Neuronal stem cell (in vitro differentiated cells): ENCODE measurements around the gene PTPRH.

ENCODE experiments used
- DNase-seq: peaks from one replicate; pipeline ENCODE4 v3.0.0-alpha.2; 2013; ENCODE audit warnings: low spot score
- H2AFZ ChIP-seq: one replicate; pipeline ENCODE4 v1.6.1; 2013; ENCODE audit warnings: mild to moderate bottlenecking, low read length, inconsistent platforms
- H2AK5ac ChIP-seq: 2 replicates; pipeline ENCODE4 v1.6.1; 2013; ENCODE audit warnings: low read depth, mild to moderate bottlenecking, inconsistent platforms, low read length, moderate library complexity, mixed read lengths
- H2BK120ac ChIP-seq: 2 replicates; pipeline ENCODE4 v1.6.1; 2013; ENCODE audit warnings: low read depth, mild to moderate bottlenecking, inconsistent platforms, low read length, moderate library complexity, mixed read lengths
- H2BK12ac ChIP-seq: one replicate; pipeline ENCODE4 v1.6.1; 2013; ENCODE audit warnings: low read length, inconsistent platforms
- H2BK15ac ChIP-seq: 2 replicates; pipeline ENCODE4 v1.6.1; 2013; ENCODE audit warnings: mild to moderate bottlenecking, low read length, inconsistent platforms, mixed read lengths
- H2BK5ac ChIP-seq: one replicate; pipeline ENCODE4 v1.6.1; 2013; ENCODE audit warnings: inconsistent platforms, mild to moderate bottlenecking, low read length, moderate library complexity
- H3K14ac ChIP-seq: one replicate; pipeline ENCODE4 v1.6.1; 2013; ENCODE audit warnings: low read length, inconsistent platforms
- H3K18ac ChIP-seq: 2 replicates; pipeline ENCODE4 v1.6.1; 2013; ENCODE audit warnings: low read length, inconsistent platforms
- H3K23ac ChIP-seq: 2 replicates; pipeline ENCODE4 v1.6.1; 2013; ENCODE audit warnings: low read depth, mild to moderate bottlenecking, mixed read lengths, low read length, inconsistent platforms; ENCODE audit not compliant: poor library complexity
- H3K27ac ChIP-seq: replicated peaks from 3 replicates; pipeline ENCODE4 v1.5.1; 2013; ENCODE audit warnings: low read length, inconsistent platforms
- H3K27me3 ChIP-seq, 3 experiments: 2 replicates each; pipeline ENCODE4 v1.6.1; 2013; ENCODE audit warnings: low read length in 3 of 3, mild to moderate bottlenecking in 2 of 3, inconsistent platforms in 1 of 3, low read depth in 1 of 3, mixed read lengths in 1 of 3, moderate library complexity in 1 of 3; ENCODE audit not compliant: control insufficient read depth in 3 of 3, insufficient read depth in 3 of 3
- H3K36me3 ChIP-seq, 2 donors: replicated peaks in 1 of 2; 2 replicates each; pipeline ENCODE4 v1.6.1; 2013; ENCODE audit warnings: low read length in 2 of 2; ENCODE audit not compliant: control insufficient read depth in 2 of 2, insufficient read depth in 2 of 2
- H3K4ac ChIP-seq: 2 replicates; pipeline ENCODE4 v1.6.1; 2013; ENCODE audit warnings: inconsistent platforms, mild to moderate bottlenecking, low read length, moderate library complexity
- H3K4me1 ChIP-seq, 2 donors: 1 replicate in 1 of 2; 2 replicates in 1 of 2; pipeline ENCODE4 v1.6.1; 2013; ENCODE audit warnings: low read length in 2 of 2, low read depth in 1 of 2; ENCODE audit not compliant: control insufficient read depth in 2 of 2, insufficient read depth in 1 of 2
- H3K4me2 ChIP-seq: one replicate; pipeline ENCODE4 v1.6.1; 2013; ENCODE audit warnings: mild to moderate bottlenecking, low read length, inconsistent platforms; ENCODE audit not compliant: insufficient read depth, poor library complexity, severe bottlenecking
- H3K4me3 ChIP-seq, 2 donors: 2 replicates each; pipeline ENCODE4 v1.5.1; 2013; ENCODE audit warnings: low read length in 2 of 2, mild to moderate bottlenecking in 2 of 2, inconsistent platforms in 1 of 2, moderate library complexity in 1 of 2
- H3K79me1 ChIP-seq: one replicate; pipeline ENCODE4 v1.6.1; 2013; ENCODE audit warnings: low read depth, mild to moderate bottlenecking, inconsistent platforms, low read length, moderate library complexity
- H3K9ac ChIP-seq: one replicate; pipeline ENCODE4 v1.6.1; 2013; ENCODE audit warnings: mild to moderate bottlenecking, low read depth, low read length, inconsistent platforms; ENCODE audit not compliant: poor library complexity
- H3K9me3 ChIP-seq, 2 donors: replicated peaks in 1 of 2; 2 replicates each; pipeline versions ENCODE3 to v1.6.1; 2013; ENCODE audit warnings: low read length in 2 of 2, mild to moderate bottlenecking in 2 of 2, inconsistent platforms in 1 of 2, low read depth in 1 of 2, mixed read lengths in 1 of 2, moderate library complexity in 1 of 2; ENCODE audit not compliant: control insufficient read depth in 2 of 2, insufficient read depth in 1 of 2
- H4K8ac ChIP-seq: one replicate; pipeline ENCODE4 v1.6.1; 2013; ENCODE audit warnings: low read depth, mild to moderate bottlenecking, inconsistent platforms, low read length, moderate library complexity
- H4K91ac ChIP-seq: one replicate; pipeline ENCODE4 v1.6.1; 2013; ENCODE audit warnings: low read length, low read depth, mild to moderate bottlenecking, inconsistent platforms; ENCODE audit not compliant: poor library complexity
- WGBS, 2 donors: extraction: QIAGEN DNeasy Blood & Tissue Kit; methylation state at CpG; one replicate each; pipeline ENCODE4 v1.1.7; 2013; ENCODE audit warnings: missing lambda C conversion rate in 2 of 2, mixed read lengths in 1 of 2; ENCODE audit not compliant: insufficient read length in 2 of 2, insufficient replicate concordance in 1 of 2; ENCODE audit errors: extremely low coverage in 2 of 2; 5-methylcytosine and 5-hydroxymethylcytosine counted together

The PTPRH gene

DNA sequence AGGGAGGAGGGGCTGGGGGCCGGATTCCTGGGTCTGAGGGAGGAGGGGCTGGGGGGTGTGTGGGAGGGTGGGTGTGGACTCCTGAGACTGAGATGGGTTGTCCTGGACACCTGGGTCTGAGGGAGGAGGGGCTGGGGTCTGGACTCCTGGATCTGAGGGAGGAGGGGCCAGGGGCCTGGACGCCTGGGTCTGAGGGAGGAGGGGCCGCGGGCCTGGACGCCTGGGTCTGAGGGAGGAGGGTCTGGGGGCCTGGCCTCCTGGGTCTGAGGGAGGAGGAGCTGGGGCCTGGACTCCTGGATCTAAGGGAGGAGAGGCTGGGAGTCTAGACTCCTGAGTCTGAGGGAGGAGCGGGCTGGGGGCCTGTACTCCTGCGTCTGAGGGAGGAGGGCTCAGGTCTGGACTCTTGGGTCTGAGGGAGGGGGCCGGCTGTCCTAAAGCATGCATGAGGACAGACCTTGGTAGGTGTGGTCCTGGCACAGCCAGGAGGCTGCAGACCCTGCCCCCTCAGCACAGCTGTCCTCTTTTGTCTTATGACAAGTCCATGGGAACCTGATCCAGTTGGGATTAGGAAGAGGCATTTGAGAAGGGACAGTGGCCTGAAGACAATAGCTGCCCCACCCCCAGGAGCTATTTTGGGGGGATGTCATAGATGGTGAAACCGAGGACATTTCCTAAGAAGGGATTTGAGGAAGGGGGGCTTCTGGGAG, 61.6 kb downstream of the PTPRH start:
- Histone ChIP-seq H3K23ac (no peak overlapping the region), H3K9me3 (peaks cover 0 to 2% of the 10 kb centered on the region in 2 donors), H2BK5ac (no peak overlapping the region), H4K91ac (no peak overlapping the region), H3K36me3 (no peaks in the 10 kb centered on the region), H3K14ac (no peak overlapping the region), H3K27me3 (peaks cover 0 to 55% (median 2%) of the 10 kb centered on the region in 3 experiments), H3K4ac (no peak overlapping the region), H3K4me2 (no peak overlapping the region), H3K9ac (peak overlapping the region; percentile 3), H3K4me3 (no peak overlapping the region), H2AK5ac (no peak overlapping the region), H2BK120ac (no peak overlapping the region), H2BK15ac (no peak overlapping the region), H4K8ac (no peak overlapping the region), H3K4me1 (peaks cover 8 to 26% of the 10 kb centered on the region in 2 donors), H2BK12ac (no peak overlapping the region), H3K79me1 (no peaks in the 10 kb centered on the region), H2AFZ (no peak overlapping the region), H3K27ac (no peak overlapping the region), H3K18ac (no peak overlapping the region)
- DNase-seq, result no peak
- no CpG with 5 or more reads among the region's 9 CpGs for WGBS, 2 donors

DNA sequence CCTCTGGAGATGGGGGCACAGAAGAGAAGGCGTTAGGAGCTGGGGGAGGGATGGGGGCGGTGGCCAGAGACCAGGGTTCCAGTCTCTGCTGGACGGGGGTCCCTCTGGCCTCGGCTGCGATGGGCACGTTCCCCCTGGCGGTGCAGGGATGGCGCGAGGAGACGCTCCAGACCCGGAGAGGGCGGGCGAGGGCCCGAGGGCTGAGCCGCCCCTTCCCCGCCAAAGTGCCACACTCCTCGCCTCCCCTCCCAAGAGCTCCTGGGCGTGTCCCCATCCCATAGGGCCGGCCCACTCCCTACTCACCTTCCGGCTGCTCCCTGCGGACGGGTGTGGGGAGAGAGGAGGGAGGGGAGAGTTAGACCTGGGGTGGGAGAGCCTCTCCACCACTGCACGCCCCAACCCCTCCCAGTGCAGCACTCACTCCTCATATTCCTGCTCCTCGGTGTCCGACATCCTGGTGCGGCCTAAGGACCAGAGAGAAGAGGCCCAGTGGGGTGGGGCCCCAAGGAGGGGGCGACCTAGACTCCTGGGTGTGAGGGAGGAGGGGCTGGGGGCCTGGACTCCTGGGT, 62.5 kb downstream of the PTPRH start:
- Histone ChIP-seq H3K18ac (peak overlapping the region; percentile 100), H3K9me3 (no peaks in the 10 kb centered on the region), H3K14ac (no peak overlapping the region), H3K4ac (peak overlapping the region; percentile 72), H2BK5ac (peak overlapping the region; percentile 22), H4K91ac (no peak overlapping the region), H3K36me3 (no peaks in the 10 kb centered on the region), H4K8ac (peak overlapping the region; percentile 1), H3K23ac (peak overlapping the region; percentile 80), H2BK15ac (peak overlapping the region; percentile 86), H2BK12ac (no peak overlapping the region), H3K4me3 (peak overlapping the region in 1 of 2 donors; percentile 70), H3K4me1 (peaks cover 8 to 26% of the 10 kb centered on the region in 2 donors), H2AFZ (peak overlapping the region; percentile 85), H3K27me3 (peaks cover 0 to 55% (median 2%) of the 10 kb centered on the region in 3 experiments), H3K9ac (peak overlapping the region; percentile 79), H3K4me2 (peak overlapping the region; percentile 78), H3K79me1 (no peaks in the 10 kb centered on the region), H2AK5ac (peak overlapping the region; percentile 74), H3K27ac (peak overlapping the region; percentile 81), H2BK120ac (peak overlapping the region; percentile 47)
- WGBS, 2 donors, result no CpG with 5 or more reads among the region's 27 CpGs
- DNase-seq, result no peak

DNA sequence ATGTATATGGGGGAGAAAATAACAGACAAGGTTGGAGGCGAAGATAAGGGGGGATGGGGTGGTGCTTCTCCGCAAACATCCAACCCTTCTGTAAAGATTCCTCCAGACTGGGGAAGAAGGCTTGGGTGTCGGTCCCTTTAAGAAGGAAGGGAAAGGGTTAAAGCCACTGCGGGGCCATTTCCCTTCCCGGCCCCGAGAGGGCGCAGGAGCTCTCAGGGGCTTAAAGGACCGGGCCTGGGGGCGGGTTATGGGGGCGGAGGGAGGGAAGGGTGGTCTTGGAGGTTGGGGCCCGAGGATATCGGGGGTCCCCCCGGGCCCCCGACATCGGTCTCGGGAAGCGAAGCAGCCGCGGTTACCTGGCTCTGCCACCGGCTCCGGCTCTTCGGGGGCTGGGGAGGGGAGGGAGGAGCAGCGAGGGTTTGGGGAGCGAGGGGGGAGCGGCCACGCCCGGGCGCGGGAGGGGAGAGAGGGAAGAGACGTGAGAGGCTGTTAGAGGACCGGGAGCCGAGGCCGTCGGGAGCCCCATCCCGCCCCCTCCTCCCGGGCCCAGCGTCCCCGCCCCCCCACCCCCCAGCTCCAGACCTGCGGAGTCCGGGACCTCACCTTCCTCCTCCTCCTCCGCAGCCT, 63.1 kb downstream of the PTPRH start:
- H3K9me3 ChIP-seq, result no peaks in the 10 kb centered on the region
- H3K79me1 ChIP-seq, result no peaks in the 10 kb centered on the region
- DNase-seq, result no peak
- no peak overlapping the region for H4K91ac ChIP-seq
- H3K4me1 ChIP-seq, result peaks cover 8 to 26% of the 10 kb centered on the region in 2 donors
- H2BK12ac ChIP-seq, result no peak overlapping the region
- peaks cover 0 to 55% (median 2%) of the 10 kb centered on the region in 3 experiments for H3K27me3 ChIP-seq
- peak overlapping the region; percentile 78 for H3K4me2 ChIP-seq
- no peak overlapping the region for H2BK120ac ChIP-seq
- H3K18ac ChIP-seq, result peak overlapping the region; percentile 100
- H3K4me3 ChIP-seq, result peak overlapping the region in 1 of 2 donors; percentile 70
- peak overlapping the region; percentile 85 for H2AFZ ChIP-seq
- no peak overlapping the region for H3K14ac ChIP-seq
- H3K36me3 ChIP-seq, result no peaks in the 10 kb centered on the region
- H2BK15ac ChIP-seq, result peak overlapping the region; percentile 86
- H3K4ac ChIP-seq, result no peak overlapping the region
- peak overlapping the region; percentile 74 for H2AK5ac ChIP-seq
- WGBS, 2 donors, result no CpG with 5 or more reads among the region's 41 CpGs
- peak overlapping the region; percentile 22 for H2BK5ac ChIP-seq
- no peak overlapping the region for H3K9ac ChIP-seq
- H4K8ac ChIP-seq, result no peak overlapping the region
- peak overlapping the region; percentile 81 for H3K27ac ChIP-seq
- peak overlapping the region; percentile 80 for H3K23ac ChIP-seq

DNA sequence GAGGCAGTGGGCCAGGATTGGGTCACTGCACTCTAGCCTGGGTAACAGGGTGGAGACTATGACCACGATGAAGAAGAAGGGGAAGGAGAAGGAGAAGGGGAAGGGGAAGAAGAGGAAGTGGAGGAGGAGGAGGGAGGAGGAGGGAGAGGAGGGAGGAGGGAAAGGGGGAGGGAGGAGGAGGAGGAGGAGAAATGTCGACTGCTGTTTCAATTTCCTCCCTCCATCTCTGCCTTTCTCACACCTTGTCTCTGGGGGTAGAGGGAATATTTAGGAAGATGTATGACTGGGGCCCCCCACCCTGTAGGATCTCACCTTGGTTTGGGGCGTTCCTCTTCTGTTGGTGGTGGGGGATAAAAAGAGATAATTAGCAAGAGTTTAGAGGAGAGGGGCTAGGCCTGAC, 64.1 kb downstream of the PTPRH start:
- no peak overlapping the region for H4K8ac ChIP-seq
- H3K27me3 ChIP-seq, result peaks cover 0 to 52% (median 2%) of the 10 kb centered on the region in 3 experiments
- H3K14ac ChIP-seq, result no peak overlapping the region
- peak overlapping the region; percentile 72 for H2BK15ac ChIP-seq
- no peak overlapping the region for H2BK120ac ChIP-seq
- H3K27ac ChIP-seq, result no peak overlapping the region
- no peak overlapping the region for H2AFZ ChIP-seq
- peak overlapping the region; percentile 35 for H2BK5ac ChIP-seq
- no peak overlapping the region for H3K4ac ChIP-seq
- no peaks in the 10 kb centered on the region for H3K36me3 ChIP-seq
- H3K4me2 ChIP-seq, result no peak overlapping the region
- peaks cover 11 to 30% of the 10 kb centered on the region in 2 donors for H3K4me1 ChIP-seq
- H3K18ac ChIP-seq, result no peak overlapping the region
- DNase-seq, result no peak
- H3K9ac ChIP-seq, result no peak overlapping the region
- WGBS, 2 donors, result no CpG with 5 or more reads among the region's 3 CpGs
- H2AK5ac ChIP-seq, result peak overlapping the region; percentile 61
- no peak overlapping the region for H4K91ac ChIP-seq
- no peak overlapping the region for H3K23ac ChIP-seq
- H3K4me3 ChIP-seq, result no peak overlapping the region
- no peak overlapping the region for H2BK12ac ChIP-seq
- no peaks in the 10 kb centered on the region for H3K9me3 ChIP-seq
- no peaks in the 10 kb centered on the region for H3K79me1 ChIP-seq
